ENCODE results near the gene TFR2. TPM values are rescaled to one million over a fixed set of nuclear protein-coding genes. Genes with fewer than 3 reads are reported as not detected.
A peak's percentile ranks its signal among the peaks of the same experiment; 100 is the strongest.

The TFR2 gene
- total RNA-seq, 1 experiment from 2014 or later: 9.1 TPM

DNA sequence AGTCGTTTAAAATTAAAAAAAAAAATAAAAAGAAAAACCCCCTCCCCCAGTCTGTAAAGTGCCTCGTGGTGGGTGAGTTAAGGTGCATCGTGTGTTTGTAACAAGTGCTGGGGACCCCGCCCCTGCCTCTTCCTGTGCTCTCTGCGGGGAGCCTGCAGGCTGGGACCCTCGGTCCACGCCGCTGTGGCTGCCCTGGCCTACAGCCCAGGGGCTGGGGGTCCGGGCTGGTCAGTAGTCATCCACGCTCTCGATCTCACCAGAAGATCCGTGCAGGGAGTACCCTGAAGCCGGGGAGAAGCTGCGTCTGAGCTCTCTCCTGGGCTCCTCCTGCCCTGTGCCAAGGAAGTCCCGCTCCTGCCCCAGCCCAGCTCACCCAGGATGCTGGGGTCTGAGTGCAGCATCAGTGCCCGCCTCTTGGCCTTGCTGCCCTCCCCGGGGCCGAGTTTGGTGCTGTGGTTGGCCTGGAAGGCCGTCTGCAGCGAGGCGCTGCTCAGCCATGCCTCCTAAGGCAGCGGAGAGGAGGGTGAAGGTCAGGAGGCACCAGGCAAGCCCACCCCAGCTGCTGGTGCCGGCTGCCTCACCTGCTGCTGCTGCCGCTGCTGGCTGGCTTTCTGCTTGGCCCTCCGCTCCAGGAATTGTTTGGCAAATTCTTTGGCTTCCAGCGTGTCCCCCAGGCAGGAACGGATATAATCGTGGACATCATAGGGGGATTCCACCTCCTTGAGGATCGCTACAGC, 40.3 kb upstream of the TFR2 start:
- H3K36me3 ChIP-seq (ENCODE audit: control insufficient read depth, insufficient read depth, low read length): no peaks in the 10 kb centered on the region; the same call in 1 of the 2 replicates
- in situ Hi-C loops (cut with HindIII; ENCODE audit: low pct_unique_long_range_greater_than_20kb, low sequenced_read_pairs) (no loop called here), intact Hi-C loops (cut with micrococcal nuclease; ENCODE audit: unreplicated experiment) (loop anchor here (10.0 kb wide), 1 partner anchor 47 kb away; no protein-coding TSS in a partner anchor)
- H3K4me3 ChIP-seq (ENCODE audit: low read depth in 2 of 2, low read length in 2 of 2): no peak overlapping the region
- ChIA-PET CTCF (interaction anchor here (1.2 to 1.4 kb wide), 2 partner anchors 10 to 49 kb away, joined by 3 to 5 read pairs; no protein-coding TSS in a partner anchor), POLR2A (no interaction called here)
- TF ChIP-seq REST (IDR thresholded peaks at IDR 0.05; ENCODE audit: insufficient read depth in 1 of 2, low read depth in 2 of 2, low read length in 1 of 2) (no peak), SIN3A (IDR thresholded peaks at IDR 0.05; ENCODE audit: borderline replicate concordance, insufficient read depth, low read depth, low read length) (no peak), POLR2AphosphoS5 (IDR thresholded peaks at IDR 0.05; ENCODE audit: low read depth, low read length) (no peak), TCF7L2 (IDR thresholded peaks at IDR 0.05; ENCODE audit: low read depth, low read length) (no peak)
- TF ChIP-seq, protein P1, sequence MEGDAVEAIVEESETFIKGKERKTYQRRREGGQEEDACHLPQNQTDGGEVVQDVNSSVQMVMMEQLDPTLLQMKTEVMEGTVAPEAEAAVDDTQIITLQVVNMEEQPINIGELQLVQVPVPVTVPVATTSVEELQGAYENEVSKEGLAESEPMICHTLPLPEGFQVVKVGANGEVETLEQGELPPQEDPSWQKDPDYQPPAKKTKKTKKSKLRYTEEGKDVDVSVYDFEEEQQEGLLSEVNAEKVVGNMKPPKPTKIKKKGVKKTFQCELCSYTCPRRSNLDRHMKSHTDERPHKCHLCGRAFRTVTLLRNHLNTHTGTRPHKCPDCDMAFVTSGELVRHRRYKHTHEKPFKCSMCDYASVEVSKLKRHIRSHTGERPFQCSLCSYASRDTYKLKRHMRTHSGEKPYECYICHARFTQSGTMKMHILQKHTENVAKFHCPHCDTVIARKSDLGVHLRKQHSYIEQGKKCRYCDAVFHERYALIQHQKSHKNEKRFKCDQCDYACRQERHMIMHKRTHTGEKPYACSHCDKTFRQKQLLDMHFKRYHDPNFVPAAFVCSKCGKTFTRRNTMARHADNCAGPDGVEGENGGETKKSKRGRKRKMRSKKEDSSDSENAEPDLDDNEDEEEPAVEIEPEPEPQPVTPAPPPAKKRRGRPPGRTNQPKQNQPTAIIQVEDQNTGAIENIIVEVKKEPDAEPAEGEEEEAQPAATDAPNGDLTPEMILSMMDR (IDR thresholded peaks at IDR 0.05): no peak
- ATAC-seq (no peak), DNase-seq (ENCODE audit: low read depth, low spot score) (no peak)
- no peak overlapping the region; the same call in 1 of the 2 replicates for H3K27ac ChIP-seq (ENCODE audit: low read length)
- no peaks in the 10 kb centered on the region for H3K27me3 ChIP-seq (ENCODE audit: control insufficient read depth, insufficient read depth, low read length)
- H3K9me3 ChIP-seq (ENCODE audit: control insufficient read depth, insufficient read depth, low read depth, low read length): no peaks in the 10 kb centered on the region
- peaks cover 54% of the 10 kb centered on the region for H3K4me1 ChIP-seq (ENCODE audit: control insufficient read depth, insufficient read depth, low read length)
- BruUV-seq (replicated peaks): no TSS peak

- POLR2A ChIA-PET: interaction anchor here (0.5 to 0.7 kb wide), 2 partner anchors 27 to 211 kb away, joined by 3 to 6 read pairs; no protein-coding TSS in a partner anchor
- no peak overlapping the region for H3K4me3 ChIP-seq (ENCODE audit: low read depth in 2 of 2, low read length in 2 of 2)
- CTCF ChIA-PET: interaction anchor here (0.7 to 1.4 kb wide), 3 partner anchors 11 to 68 kb away, joined by 3 to 8 read pairs (median 5); no protein-coding TSS in a partner anchor
- no peak for DNase-seq (ENCODE audit: low read depth, low spot score)
- peak overlapping the region; percentile 75 for H3K27ac ChIP-seq (ENCODE audit: low read length)
- intact Hi-C loops (cut with micrococcal nuclease; ENCODE audit: unreplicated experiment): loop anchor here (10.0 kb wide), 1 partner anchor 46 kb away; no protein-coding TSS in a partner anchor
- TSS peak; percentile 70 for BruUV-seq (replicated peaks)
- H3K9me3 ChIP-seq (ENCODE audit: control insufficient read depth, insufficient read depth, low read depth, low read length): no peaks in the 10 kb centered on the region
- H3K4me1 ChIP-seq (ENCODE audit: control insufficient read depth, insufficient read depth, low read length): peaks cover 57% of the 10 kb centered on the region
- ATAC-seq: peak; percentile 35; the same call in 1 of the 2 replicates
- no peaks in the 10 kb centered on the region for H3K27me3 ChIP-seq (ENCODE audit: control insufficient read depth, insufficient read depth, low read length)
- TF ChIP-seq, protein P1 (IDR thresholded peaks at IDR 0.05): no peak
- TF ChIP-seq SIN3A (IDR thresholded peaks at IDR 0.05; ENCODE audit: borderline replicate concordance, insufficient read depth, low read depth, low read length) (no peak), TCF7L2 (IDR thresholded peaks at IDR 0.05; ENCODE audit: low read depth, low read length) (no peak), POLR2AphosphoS5 (IDR thresholded peaks at IDR 0.05; ENCODE audit: low read depth, low read length) (peak; percentile 71), REST (IDR thresholded peaks at IDR 0.05; ENCODE audit: insufficient read depth in 1 of 2, low read depth in 2 of 2, low read length in 1 of 2) (no peak)
- in situ Hi-C loops (cut with HindIII; ENCODE audit: low pct_unique_long_range_greater_than_20kb, low sequenced_read_pairs): no loop called here
- no peaks in the 10 kb centered on the region; the same call in 1 of the 2 replicates for H3K36me3 ChIP-seq (ENCODE audit: control insufficient read depth, insufficient read depth, low read length)
Measured at GRCh38 chr7:100680576-100681271, 39.4 kb upstream of the TFR2 start.
